ENCODE results near the gene E2F3. TPM values are rescaled to one million over a fixed set of nuclear protein-coding genes. Genes with fewer than 3 reads are reported as not detected.

Gene E2F3
- total RNA-seq, 1 experiment from 2014 or later: 35.7 TPM

DNA sequence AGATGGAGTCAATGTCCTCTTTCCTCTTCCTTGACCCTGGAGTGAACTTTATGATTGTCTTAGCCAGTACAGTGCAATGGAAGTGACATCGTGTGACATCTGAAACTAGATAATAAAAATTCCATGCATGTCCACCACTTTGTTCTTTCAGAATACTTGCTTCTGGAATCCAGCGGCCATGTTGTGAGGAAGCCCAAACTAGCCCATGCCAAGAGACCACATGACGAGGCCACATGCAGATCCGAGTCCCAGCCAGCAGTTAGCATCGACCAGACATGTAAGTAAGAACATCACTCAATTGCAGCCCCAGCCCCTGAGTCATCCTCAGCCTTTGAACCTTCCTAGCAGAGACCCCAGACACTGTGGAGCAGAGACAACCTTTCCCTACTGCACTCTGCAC, 48.5 kb upstream of the E2F3 start:
- Histone ChIP-seq H2BK5ac (ENCODE audit: insufficient read length, low read length) (no peak overlapping the region), H3K23ac (ENCODE audit: insufficient read length, low read depth, low read length) (no peak overlapping the region), H4K5ac (ENCODE audit: insufficient read length, low read depth, low read length) (no peak overlapping the region), H4K20me1 (ENCODE audit: control insufficient read depth, insufficient read depth, insufficient read length) (no peaks in the 10 kb centered on the region), H4K8ac (replicated peaks; ENCODE audit: insufficient read length, low read depth, low read length) (no peak overlapping the region), H2AK5ac (ENCODE audit: insufficient read length, low read length) (no peak overlapping the region), H3K27ac (ENCODE audit: insufficient read length, low read depth, low read length) (no peak overlapping the region), H3K79me2 (ENCODE audit: insufficient read depth, low read length) (no peaks in the 10 kb centered on the region), H3K18ac (ENCODE audit: insufficient read length, low read depth, low read length) (no peak overlapping the region), H2BK20ac (ENCODE audit: low read depth, low read length, poor library complexity, severe bottlenecking) (no peak overlapping the region), H3K4ac (ENCODE audit: low read depth, low read length) (no peak overlapping the region), H3K14ac (ENCODE audit: insufficient read depth, low read length) (no peak overlapping the region), H3K4me1 (ENCODE audit: insufficient read depth, low read length) (no peaks in the 10 kb centered on the region), H3K9ac (ENCODE audit: extremely low read depth, insufficient read length, low read length) (no peak overlapping the region), H3T11ph (ENCODE audit: low read length) (no peak overlapping the region), H3K79me1 (ENCODE audit: insufficient read depth, low read depth, low read length, poor library complexity, severe bottlenecking) (no peaks in the 10 kb centered on the region), H3K4me2 (ENCODE audit: insufficient read depth, insufficient read length, low read length) (no peak overlapping the region), H2BK12ac (ENCODE audit: insufficient read length, low read depth, low read length) (no peak overlapping the region), H2BK15ac (ENCODE audit: low read depth, low read length) (no peak overlapping the region), H2AFZ (ENCODE audit: low read length) (no peak overlapping the region), H3K56ac (ENCODE audit: insufficient read length, low read depth, low read length) (no peak overlapping the region), H3K23me2 (ENCODE audit: insufficient read length, low read depth, low read length, poor library complexity, severe bottlenecking) (no peaks in the 10 kb centered on the region), H4K91ac (ENCODE audit: insufficient read length, low read depth, low read length) (no peak overlapping the region), H3K9me3 (ENCODE audit: control insufficient read depth, low read depth, low read length) (no peaks in the 10 kb centered on the region), H2BK120ac (ENCODE audit: low read depth, low read length, poor library complexity, severe bottlenecking) (no peak overlapping the region), H3K27me3 (ENCODE audit: insufficient read depth, low read length) (no peaks in the 10 kb centered on the region)
- no CpG with 5 or more reads among the region's 5 CpGs for WGBS (ENCODE audit: extremely low coverage, insufficient read length, low lambda C conversion rate)
- no peak overlapping the region; a peak in 1 of 7 replicates for H3K27ac Mint-ChIP-seq
- H3K27me3 Mint-ChIP-seq (ENCODE audit: low read depth): no peaks in the 10 kb centered on the region
- no peak for DNase-seq
- H3K36me3 Mint-ChIP-seq (ENCODE audit: insufficient read depth in 1 of 3, low read depth in 3 of 3): peaks cover 0 to 2% (median 0%) of the 10 kb centered on the region in 3 experiments; a peak in 1 of 7 replicates
- TF ChIP-seq, protein P1, sequence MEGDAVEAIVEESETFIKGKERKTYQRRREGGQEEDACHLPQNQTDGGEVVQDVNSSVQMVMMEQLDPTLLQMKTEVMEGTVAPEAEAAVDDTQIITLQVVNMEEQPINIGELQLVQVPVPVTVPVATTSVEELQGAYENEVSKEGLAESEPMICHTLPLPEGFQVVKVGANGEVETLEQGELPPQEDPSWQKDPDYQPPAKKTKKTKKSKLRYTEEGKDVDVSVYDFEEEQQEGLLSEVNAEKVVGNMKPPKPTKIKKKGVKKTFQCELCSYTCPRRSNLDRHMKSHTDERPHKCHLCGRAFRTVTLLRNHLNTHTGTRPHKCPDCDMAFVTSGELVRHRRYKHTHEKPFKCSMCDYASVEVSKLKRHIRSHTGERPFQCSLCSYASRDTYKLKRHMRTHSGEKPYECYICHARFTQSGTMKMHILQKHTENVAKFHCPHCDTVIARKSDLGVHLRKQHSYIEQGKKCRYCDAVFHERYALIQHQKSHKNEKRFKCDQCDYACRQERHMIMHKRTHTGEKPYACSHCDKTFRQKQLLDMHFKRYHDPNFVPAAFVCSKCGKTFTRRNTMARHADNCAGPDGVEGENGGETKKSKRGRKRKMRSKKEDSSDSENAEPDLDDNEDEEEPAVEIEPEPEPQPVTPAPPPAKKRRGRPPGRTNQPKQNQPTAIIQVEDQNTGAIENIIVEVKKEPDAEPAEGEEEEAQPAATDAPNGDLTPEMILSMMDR (conservative IDR thresholded peaks at IDR 0.05): no peak
- no peaks in the 10 kb centered on the region for H3K4me1 Mint-ChIP-seq
- H3K9me3 Mint-ChIP-seq: peaks cover 0 to 3% of the 10 kb centered on the region in 2 experiments; a peak in 2 of 5 replicates
- H3K4me3 Mint-ChIP-seq: no peak overlapping the region

Measured in H9 (cell line).